Mesothelial cell of epicardium (in vitro differentiated cells): Measurements from ENCODE around the gene FBXL2. TPM values are rescaled to one million over a fixed set of nuclear protein-coding genes. Genes with fewer than 3 reads are reported as not detected.

Source experiments
- DNase-seq, 2 experiments: peaks; one replicate each; pipeline ENCODE4 v3.0.0; 2021; ENCODE audit warnings: low spot score in 2 of 2; ENCODE audit not compliant: unreplicated experiment in 2 of 2
- H3K27ac Mint-ChIP-seq: 2 replicates; pipeline ENCODE4 v1.8.0; 2021; ENCODE audit warnings: mixed read lengths
- H3K27me3 Mint-ChIP-seq: 2 replicates; pipeline ENCODE4 v1.8.0; 2021; ENCODE audit warnings: low read depth, mixed read lengths
- H3K36me3 Mint-ChIP-seq: 2 replicates; pipeline ENCODE4 v1.8.0; 2021; ENCODE audit warnings: mixed read lengths
- H3K4me1 Mint-ChIP-seq: 2 replicates; pipeline ENCODE4 v1.8.0; 2021; ENCODE audit warnings: mixed read lengths
- H3K4me3 Mint-ChIP-seq: 2 replicates; pipeline ENCODE4 v1.8.0; 2021; ENCODE audit warnings: mild to moderate bottlenecking, moderate library complexity, mixed read lengths
- H3K9me3 Mint-ChIP-seq: 2 replicates; pipeline ENCODE4 v1.8.0; 2021; ENCODE audit warnings: mixed read lengths
- CTCF ChIP-seq: fragments of 200-600 bp; sonication (generic); IDR thresholded peaks from one replicate; pipeline ENCODE4 v1.5.0; 2021; ENCODE audit warnings: antibody characterized with exemption; ENCODE audit not compliant: unreplicated experiment
- total RNA-seq: library from RNA; stranded (reverse); gene quantifications from 3 replicates; pipeline ENCODE4 v1.2.1, GENCODE V29; 2021

FBXL2 gene
- total RNA-seq, 1 donor from 2014 or later: 25.6 TPM

GRCh38 chr3:33256249-33256648 lies 21.0 kb upstream of the FBXL2 start:
- no peak for DNase-seq
- Mint-ChIP-seq H3K4me1 (no peaks in the 10 kb centered on the region), H3K36me3 (no peaks in the 10 kb centered on the region), H3K27me3 (peaks cover 2% of the 10 kb centered on the region), H3K27ac (no peak overlapping the region), H3K4me3 (no peak overlapping the region), H3K9me3 (peaks cover 4% of the 10 kb centered on the region)
- TF ChIP-seq CTCF: no peak

- no peak for DNase-seq
- no peak for TF ChIP-seq CTCF
- Mint-ChIP-seq H3K4me1 (no peaks in the 10 kb centered on the region), H3K27ac (no peak overlapping the region), H3K36me3 (no peaks in the 10 kb centered on the region), H3K4me3 (no peak overlapping the region), H3K27me3 (peaks cover 5% of the 10 kb centered on the region), H3K9me3 (peaks cover 31% of the 10 kb centered on the region)
These were observed 17.1 kb upstream of the FBXL2 start for GRCh38 chr3:33260104-33260503.

GRCh38 chr3:33269385-33269784 lies 7.9 kb upstream of the FBXL2 start:
- H3K36me3 Mint-ChIP-seq: peaks cover 3% of the 10 kb centered on the region
- no peak for TF ChIP-seq CTCF
- no peak overlapping the region for H3K4me3 Mint-ChIP-seq
- H3K4me1 Mint-ChIP-seq: no peaks in the 10 kb centered on the region
- DNase-seq: no peak
- peaks cover 28% of the 10 kb centered on the region for H3K9me3 Mint-ChIP-seq
- H3K27ac Mint-ChIP-seq: no peak overlapping the region
- H3K27me3 Mint-ChIP-seq: no peaks in the 10 kb centered on the region

- Mint-ChIP-seq H3K9me3 (peaks cover 12% of the 10 kb centered on the region), H3K4me1 (no peaks in the 10 kb centered on the region), H3K36me3 (peaks cover under 1% of the 10 kb centered on the region)
These were observed 5.9 kb upstream of the FBXL2 start for GRCh38 chr3:33271324-33271723.

GRCh38 chr3:33273628-33274027 lies 3.6 kb upstream of the FBXL2 start:
- H3K27me3 Mint-ChIP-seq: no peaks in the 10 kb centered on the region
- DNase-seq: no peak
- peaks cover 7% of the 10 kb centered on the region for H3K4me1 Mint-ChIP-seq
- no peak overlapping the region for H3K4me3 Mint-ChIP-seq
- TF ChIP-seq CTCF: no peak
- no peak overlapping the region for H3K27ac Mint-ChIP-seq
- peaks cover 5% of the 10 kb centered on the region for H3K9me3 Mint-ChIP-seq
- no peaks in the 10 kb centered on the region for H3K36me3 Mint-ChIP-seq

More at GRCh38 chr3:33271324-33271723, 5.9 kb upstream of the FBXL2 start:
- DNase-seq: no peak
- H3K27me3 Mint-ChIP-seq: no peaks in the 10 kb centered on the region
- no peak for TF ChIP-seq CTCF
- H3K4me3 Mint-ChIP-seq: no peak overlapping the region
- no peak overlapping the region for H3K27ac Mint-ChIP-seq

GRCh38 chr3:33278163-33278562 lies 921 bp downstream of the FBXL2 start:
- H3K4me1 Mint-ChIP-seq: peaks cover 10% of the 10 kb centered on the region
- H3K4me3 Mint-ChIP-seq: peak overlapping the region; percentile 77
- H3K36me3 Mint-ChIP-seq: peaks cover 2% of the 10 kb centered on the region
- no peak for DNase-seq
- TF ChIP-seq CTCF: no peak
- H3K9me3 Mint-ChIP-seq: peaks cover 8% of the 10 kb centered on the region
- no peaks in the 10 kb centered on the region for H3K27me3 Mint-ChIP-seq
- H3K27ac Mint-ChIP-seq: peak overlapping the region; percentile 75
